GM21528 (cell line): ENCODE data around the gene GNAT2.
A peak's percentile ranks its signal among the peaks of the same experiment; 100 is the strongest.

ENCODE experiments used
- ATAC-seq: cut with Tn5 transposase; IDR thresholded peaks from one replicate; pipeline ENCODE4 v1.9.1; 2021; ENCODE audit warnings: mild to moderate bottlenecking, moderate library complexity; ENCODE audit not compliant: unreplicated experiment, low FRiP score

GNAT2 gene

DNA sequence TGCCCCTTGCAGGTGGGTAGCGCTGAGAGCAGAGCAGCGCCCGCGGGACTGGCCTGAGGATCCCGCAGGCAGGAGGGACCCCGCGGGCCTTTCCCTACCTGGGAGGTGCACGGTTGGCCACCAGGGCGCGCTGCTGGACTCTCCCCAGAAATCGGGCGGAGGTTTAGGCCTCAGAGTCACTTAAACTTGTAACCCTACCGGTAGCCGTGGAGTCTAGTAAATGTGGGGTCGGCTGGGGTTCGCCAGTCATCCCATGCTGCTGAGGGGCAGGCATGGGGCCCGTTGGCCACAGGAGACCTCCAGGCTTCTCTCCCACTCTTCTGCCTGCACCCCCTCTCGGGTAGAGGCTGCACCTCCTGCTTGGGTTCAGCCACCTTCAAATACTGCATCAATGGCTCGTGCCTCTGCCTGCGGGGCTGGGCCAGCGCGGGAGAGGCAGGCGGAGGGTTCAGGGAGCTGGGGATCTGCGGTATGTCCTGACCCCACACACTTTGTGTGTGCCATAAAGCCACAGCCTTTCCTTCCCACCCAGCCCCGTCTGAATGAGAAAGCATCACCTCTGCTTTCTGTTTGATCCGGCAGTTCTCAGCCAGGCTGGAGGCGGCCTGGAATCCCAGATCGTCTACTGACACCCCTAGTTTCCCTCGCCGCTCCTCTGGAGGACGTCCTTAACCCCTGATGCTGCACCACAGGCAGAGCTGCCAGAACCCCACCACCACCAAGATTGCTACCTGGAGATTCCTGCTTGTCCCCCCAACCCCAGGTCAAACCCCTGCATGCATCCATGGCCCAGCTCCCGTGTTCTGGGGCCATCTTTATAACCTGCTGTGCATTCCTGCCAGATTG lies 24.2 kb upstream of the GNAT2 start:
- ATAC-seq = peak; percentile 68

- ATAC-seq = no peak
Measured at GRCh38 chr1:109642626-109643025, 23.2 kb upstream of the GNAT2 start.

GRCh38 chr1:109641861-109642260 lies 22.4 kb upstream of the GNAT2 start:
- no peak for ATAC-seq

DNA sequence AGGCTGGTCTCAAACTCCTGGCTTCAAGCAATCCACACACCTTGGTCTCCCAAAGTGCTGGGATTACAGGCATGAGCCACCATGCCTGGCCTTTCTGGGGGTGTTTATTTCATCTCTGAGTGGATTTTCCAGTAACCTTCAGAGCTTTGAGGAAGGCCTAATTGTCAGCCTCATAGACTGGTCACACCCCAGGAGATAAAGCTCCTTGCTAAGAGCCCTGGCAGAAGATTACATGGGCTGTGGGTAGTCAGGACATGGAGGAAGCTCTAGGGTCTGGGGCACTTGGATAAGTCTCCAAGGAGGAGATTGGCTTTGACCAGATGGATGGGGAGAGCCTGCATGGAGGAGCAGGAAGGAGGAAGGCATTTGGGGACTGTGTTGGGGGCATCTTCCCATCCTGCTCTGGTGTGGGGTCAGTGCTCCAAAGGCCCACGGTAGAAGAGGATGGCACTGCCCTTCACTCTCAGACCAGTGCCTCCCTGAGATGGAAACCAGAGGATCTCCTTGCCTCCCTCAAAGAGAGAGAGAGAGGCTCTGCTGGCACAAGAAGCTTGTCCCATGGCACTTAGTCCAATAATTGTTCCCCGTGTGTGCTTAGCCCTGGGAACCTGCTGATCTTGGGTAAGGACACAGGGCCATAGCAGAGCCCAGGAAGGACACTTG lies 21.8 kb upstream of the GNAT2 start:
- no peak for ATAC-seq

- ATAC-seq = no peak
Measured at GRCh38 chr1:109640285-109640865, 21.0 kb upstream of the GNAT2 start.

- ATAC-seq = no peak
Measured at GRCh38 chr1:109639841-109640184, 20.4 kb upstream of the GNAT2 start.

- ATAC-seq = no peak
Measured at GRCh38 chr1:109639063-109639840, 19.8 kb upstream of the GNAT2 start.

DNA sequence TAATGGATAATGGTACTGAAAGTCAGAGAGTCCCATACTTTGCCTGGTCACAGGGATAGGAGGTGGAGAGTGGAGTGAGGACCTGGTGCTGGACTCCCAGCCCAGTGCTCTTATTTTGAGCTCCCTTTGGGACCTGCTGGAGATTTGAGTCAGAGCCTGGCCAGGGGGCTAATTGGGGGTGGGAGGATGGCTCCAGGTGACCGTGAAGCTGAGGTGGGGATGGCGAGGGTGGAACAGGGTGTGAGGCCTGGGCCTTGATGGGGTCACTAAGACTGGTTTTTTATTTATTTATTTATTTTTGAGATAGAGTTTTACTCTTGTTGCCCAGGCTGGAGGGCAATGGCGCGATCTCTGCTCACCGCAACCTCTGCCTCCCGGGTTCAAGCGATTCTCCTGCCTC lies 18.0 kb upstream of the GNAT2 start:
- no peak for ATAC-seq

DNA sequence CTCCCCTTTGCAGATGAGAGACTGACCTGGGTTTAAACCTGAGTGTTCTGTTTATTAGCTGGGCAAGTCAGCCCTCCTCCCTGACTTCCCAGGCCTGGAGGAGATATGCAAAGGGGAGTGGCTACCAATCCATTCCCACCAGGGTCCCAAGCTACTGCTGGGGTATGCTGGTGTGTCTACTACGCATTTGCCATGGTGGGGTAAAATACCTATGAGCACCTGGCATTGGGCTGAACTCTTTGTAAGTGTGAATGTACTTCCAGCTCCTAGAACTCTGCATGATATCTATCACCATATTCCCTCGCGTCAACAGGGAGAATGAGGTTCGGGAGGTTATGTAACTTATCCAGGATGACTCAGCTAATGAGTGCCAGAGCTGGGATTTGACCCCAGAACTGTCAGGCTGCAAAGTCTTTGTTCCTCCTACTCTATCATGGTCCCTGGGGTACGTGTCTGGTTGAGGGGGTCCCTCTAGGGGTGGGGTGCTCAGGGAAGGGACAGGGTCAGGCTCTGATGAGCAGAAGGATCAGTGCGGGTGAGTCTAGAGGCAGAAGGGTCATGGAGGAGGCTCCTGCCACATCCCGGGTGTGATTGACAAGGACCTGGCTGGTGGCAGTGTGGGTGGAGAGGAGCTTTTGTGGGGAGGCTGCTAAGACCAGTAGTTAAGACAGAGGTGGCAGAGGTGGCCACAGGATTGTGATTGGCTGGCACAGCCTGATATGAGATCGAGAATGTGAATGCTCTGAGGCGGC lies 17.0 kb upstream of the GNAT2 start:
- no peak for ATAC-seq

DNA sequence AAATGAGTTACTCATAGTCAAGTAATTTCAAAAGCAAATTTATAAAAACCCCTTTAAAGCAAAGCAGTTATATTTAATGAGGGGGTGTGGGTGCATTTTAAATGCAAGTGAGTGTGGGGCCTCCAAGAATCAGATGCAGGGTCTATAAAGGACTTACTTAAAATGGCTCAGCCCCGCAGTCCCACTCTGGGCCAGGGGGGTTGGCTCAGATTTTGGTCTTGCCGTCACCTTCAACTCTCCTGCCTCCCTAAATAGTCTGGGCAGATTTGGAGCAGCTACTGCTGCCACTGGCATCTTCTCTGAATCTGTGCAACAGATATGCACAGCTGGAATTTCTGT lies 16.4 kb upstream of the GNAT2 start:
- no peak for ATAC-seq

DNA sequence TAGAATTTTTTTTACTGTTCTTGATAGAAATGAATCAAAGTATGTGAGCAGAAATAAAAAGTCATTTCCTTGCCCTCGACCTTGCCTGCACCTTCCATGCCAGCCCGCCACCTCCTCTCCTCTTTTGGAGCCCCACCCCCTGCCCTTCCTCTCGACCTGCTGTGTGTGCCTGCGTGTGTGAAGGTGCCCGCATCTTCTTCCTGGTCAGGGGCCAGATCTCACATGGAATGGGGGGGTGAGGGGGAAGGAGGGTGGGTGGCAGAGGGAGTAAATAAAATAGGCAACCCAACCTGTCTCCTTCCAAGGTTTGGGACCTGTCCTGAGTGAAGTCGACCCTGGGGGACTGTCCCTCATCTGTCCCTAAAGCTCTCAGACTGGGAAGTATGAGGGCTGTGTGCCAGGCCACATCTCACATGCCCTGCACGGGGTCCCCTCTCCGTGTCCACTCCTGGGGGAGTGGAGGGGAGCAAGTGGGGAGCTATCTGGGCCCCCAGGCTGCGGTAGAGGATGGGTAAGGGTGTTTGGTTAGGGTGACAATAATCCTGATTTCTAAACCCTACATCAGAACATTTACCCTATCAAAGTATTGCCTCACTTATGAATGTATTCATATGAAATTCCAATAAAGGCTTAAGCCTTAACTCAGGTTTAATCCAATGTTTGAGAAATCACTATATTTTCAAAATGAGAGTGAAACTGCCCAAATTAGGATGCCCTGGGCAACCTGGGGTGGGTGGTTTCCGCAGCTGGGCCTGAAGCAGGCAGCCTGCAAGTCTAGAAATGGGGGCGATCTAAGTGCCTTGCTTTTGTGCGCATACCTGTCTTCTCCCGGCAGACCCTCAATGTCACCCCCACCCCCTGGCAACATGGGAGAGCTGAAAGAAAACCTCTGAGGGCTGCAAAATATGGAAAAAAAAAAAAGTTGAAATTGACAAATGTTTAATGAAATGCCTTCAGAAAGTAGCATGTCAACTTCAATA lies 15.6 kb upstream of the GNAT2 start:
- ATAC-seq = no peak

DNA sequence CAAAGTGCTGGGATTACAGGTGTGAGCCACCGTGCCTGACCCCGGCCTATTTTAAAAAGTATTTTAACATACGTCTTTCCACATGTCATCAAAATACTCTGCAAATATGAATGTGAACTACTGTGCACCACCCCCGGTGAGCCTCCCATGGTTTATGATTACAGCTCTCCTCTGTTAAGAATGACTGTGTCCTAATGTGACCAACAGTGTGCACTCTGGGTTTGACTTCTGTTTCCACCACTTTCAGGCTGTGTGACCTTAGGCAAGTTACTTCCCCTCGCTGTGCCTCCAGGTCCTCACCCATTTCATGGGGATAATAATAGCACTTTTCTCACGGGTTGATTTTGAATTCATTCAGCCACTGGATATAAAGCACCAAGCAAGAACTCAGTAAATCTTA lies 14.9 kb upstream of the GNAT2 start:
- no peak for ATAC-seq

DNA sequence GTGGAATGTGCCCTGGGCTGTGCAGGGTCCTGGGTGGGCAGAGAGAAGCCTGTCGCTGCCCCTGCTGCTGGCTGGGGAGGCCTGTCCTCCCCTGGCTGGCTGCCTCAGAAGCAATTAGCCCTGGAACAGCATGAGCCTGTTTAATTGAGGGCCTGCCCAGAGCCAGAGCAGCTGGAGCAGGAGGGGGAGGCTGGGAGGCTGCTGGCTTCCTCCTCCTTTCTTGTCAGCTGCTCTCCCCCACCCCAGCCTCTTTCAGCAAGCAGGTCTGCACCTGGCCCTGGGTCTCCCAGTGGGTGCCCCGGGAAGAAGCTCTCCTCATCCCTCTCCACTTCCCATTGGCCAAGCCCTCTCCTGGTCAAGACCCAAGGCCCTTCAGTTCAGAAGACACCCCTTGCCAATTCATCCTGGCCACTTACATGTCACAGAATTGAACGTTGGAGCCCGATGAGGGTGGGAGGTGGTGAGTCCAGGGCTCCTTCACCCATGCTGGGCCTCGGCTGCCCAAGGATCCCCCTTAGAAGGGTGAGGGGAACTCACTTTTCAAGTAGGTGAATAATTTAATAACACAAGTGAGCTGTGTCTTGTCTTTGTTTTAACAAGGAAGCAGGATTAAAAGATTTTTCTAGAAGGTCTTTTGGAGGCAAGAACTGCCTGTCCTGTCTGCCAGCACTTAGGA lies 13.4 kb upstream of the GNAT2 start:
- ATAC-seq = no peak

- no peak for ATAC-seq
Measured at GRCh38 chr1:109631513-109632505, 12.4 kb upstream of the GNAT2 start.

- no peak for ATAC-seq
Measured at GRCh38 chr1:109630898-109631512, 11.6 kb upstream of the GNAT2 start.

GRCh38 chr1:109630081-109630897 lies 10.9 kb upstream of the GNAT2 start:
- no peak for ATAC-seq
